ENCODE results near the gene VKORC1L1.
"Not testable (repeated sequence)": the region's sequence is repeated elsewhere in the genome, so short reads cannot be mapped to it uniquely, and the experiment has no call there.

Gene VKORC1L1

DNA sequence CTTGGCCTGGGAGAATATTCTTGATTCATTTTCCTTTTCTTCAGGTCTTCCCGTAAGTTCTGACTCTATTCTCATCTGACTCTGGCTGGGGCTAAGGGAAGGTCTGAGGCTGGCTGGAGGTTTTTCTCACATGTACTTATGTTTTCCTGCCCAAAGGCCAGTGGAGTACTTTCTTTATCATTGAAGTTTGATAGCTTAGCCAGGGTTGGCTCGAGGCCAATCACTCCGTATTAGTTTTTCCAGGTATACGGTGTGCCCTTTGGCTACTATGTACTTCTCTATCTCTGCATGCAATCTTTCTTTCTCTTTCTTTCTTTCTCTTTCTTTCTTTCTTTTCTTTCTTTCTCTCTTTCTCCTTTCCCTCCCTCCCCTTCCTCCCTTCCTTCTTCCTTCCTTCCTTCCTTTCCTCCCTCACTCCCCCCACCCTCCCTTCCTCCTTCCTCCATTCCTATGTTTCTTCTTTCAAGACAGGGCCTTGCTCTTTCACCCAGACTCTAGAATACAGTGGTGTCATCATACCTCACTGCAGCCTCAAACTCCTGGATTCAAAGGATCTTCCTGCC, 26.8 kb upstream of the VKORC1L1 start:
- H3K4me3 ChIP-seq (ENCODE audit: low read length), result no peak overlapping the region
- no peak for TF ChIP-seq CTCF (conservative IDR thresholded peaks at IDR 0.05; ENCODE audit: low read depth, low read length)
- DNase-seq (ENCODE audit: low read depth), result no peak

GRCh38 chr7:65853426-65853825, 19.4 kb upstream of the VKORC1L1 start:
- H3K4me3 ChIP-seq (ENCODE audit: low read length); DNase-seq (ENCODE audit: low read depth): not testable (repeated sequence)

GRCh38 chr7:65853892-65854291, 19.0 kb upstream of the VKORC1L1 start:
- H3K4me3 ChIP-seq (ENCODE audit: low read length); DNase-seq (ENCODE audit: low read depth): not testable (repeated sequence)

DNA sequence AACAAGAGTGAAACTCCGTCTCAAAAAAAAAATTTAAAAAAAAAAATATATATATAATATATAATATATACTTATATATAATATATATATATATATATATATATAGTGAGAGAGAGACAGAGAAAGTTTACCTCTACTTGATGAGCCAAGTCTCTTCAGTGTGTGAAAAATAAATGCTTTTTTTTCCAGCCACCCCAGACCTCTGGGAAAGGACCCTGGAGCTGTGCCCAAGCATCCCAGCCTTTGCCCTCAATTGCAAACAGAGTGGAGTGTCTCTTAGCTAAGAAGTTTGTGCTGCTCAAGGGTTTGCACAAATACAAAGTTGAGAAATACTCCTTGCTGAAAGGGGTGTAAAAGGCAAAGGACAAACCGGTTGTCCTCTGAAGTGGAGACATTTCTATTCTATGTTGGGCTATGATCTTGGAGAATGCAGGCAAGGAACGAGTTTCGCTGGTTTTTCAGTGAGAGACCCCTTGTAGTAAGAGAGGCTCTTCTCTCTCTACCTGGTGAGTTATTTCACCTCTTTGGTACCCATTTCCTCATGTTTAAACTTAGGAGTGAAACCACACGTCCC, 15.5 kb upstream of the VKORC1L1 start:
- not testable (repeated sequence) for H3K4me3 ChIP-seq (ENCODE audit: low read length); DNase-seq (ENCODE audit: low read depth)

GRCh38 chr7:65858660-65859059, 14.2 kb upstream of the VKORC1L1 start:
- not testable (repeated sequence) for H3K4me3 ChIP-seq (ENCODE audit: low read length); DNase-seq (ENCODE audit: low read depth)

GRCh38 chr7:65866244-65866643, 6.6 kb upstream of the VKORC1L1 start:
- DNase-seq (ENCODE audit: low read depth); H3K4me3 ChIP-seq (ENCODE audit: low read length): not testable (repeated sequence)

- DNase-seq (ENCODE audit: low read depth); H3K4me3 ChIP-seq (ENCODE audit: low read length): not testable (repeated sequence)
These were observed 5.2 kb upstream of the VKORC1L1 start for GRCh38 chr7:65867681-65868080.

DNA sequence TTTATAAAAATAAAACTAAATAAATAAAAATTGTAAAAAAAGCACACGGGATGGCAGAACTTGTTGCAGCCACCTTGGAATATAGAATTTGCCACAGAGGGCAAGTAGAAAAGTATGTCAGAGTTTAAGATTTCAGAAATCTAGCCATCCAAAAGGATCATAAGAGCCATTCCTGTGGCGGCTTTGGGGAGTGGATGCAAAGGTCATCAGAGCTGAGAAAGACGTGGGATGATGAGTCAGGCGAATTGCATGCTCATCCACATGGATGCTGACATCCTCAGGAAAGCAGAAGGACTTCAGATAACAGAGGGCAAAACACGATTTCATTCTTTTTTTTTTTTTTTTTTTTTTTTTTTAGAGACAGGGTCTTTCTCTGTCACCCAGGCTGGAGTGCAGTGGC, 3.6 kb upstream of the VKORC1L1 start:
- not testable (repeated sequence) for DNase-seq (ENCODE audit: low read depth); H3K4me3 ChIP-seq (ENCODE audit: low read length)

DNA sequence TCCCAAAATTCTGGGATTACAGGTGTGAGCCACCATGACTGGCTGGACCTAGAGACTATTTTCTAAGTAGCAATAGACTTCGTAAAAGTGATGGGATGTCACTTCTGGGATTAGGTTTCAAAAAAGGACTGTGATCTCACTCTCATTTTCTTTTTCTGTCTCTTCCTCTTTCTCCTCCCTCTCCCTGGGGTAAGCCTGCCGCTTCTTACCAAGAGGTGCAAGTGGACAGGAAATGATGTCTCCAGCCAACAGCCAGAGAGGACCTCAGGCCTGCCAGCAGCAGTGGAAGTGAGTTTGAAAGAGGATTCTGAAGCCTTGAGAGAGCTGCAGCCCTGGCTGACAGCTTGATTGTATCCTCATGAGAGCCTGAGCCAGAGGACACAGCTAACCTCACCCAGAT, 1.4 kb upstream of the VKORC1L1 start:
- DNase-seq (ENCODE audit: low read depth); H3K4me3 ChIP-seq (ENCODE audit: low read length): not testable (repeated sequence)

GRCh38 chr7:65873582-65874193, 814 bp downstream of the VKORC1L1 start:
- H3K4me3 ChIP-seq (ENCODE audit: low read length), result peak overlapping the region; percentile 68
- DNase-seq (ENCODE audit: low read depth), result not testable (repeated sequence)

GRCh38 chr7:65875715-65876114, 2.8 kb downstream of the VKORC1L1 start:
- not testable (repeated sequence) for DNase-seq (ENCODE audit: low read depth); H3K4me3 ChIP-seq (ENCODE audit: low read length)

DNA sequence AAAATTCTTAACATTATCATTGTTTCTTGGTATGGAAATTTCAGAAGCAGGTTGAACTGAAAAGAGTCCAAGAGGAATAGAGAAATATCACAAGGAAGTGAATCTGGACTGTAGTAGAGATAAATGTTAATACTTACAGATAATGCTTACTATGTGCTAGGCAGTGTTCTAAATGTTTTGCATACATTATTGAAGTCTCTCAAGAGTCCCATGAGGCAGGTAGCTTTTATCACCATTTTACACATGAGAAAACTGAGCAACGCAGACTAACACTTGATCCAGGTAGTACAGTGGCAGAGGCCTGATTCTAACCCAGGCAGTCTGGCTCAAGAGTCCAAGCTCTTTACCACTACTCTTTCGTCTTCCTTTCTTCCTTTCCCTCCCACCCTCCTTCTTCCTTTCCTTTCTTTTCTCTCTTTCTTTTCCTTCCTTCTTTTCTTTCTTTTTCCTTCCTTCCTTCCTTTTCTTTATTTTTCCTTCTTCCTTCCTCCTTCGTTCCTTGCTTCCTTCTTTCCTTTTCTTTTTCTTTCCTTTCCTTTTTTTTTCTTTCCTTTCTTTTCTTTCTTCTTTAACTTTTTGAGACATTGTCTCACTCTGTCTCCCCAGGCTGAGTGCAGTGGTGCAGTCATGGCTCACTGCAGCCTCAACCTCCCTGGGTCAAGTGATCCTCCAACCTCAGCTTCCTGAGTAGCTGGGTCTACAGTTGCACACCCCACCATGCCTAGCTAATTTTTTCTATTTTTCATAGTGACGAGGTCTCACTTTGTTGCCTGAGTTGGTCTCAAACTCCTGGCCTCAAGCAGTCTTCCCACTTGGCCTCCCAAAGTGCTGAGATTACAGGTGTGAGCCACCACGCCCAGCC, 6.6 kb downstream of the VKORC1L1 start:
- not testable (repeated sequence) for H3K4me3 ChIP-seq (ENCODE audit: low read length); DNase-seq (ENCODE audit: low read depth)

DNA sequence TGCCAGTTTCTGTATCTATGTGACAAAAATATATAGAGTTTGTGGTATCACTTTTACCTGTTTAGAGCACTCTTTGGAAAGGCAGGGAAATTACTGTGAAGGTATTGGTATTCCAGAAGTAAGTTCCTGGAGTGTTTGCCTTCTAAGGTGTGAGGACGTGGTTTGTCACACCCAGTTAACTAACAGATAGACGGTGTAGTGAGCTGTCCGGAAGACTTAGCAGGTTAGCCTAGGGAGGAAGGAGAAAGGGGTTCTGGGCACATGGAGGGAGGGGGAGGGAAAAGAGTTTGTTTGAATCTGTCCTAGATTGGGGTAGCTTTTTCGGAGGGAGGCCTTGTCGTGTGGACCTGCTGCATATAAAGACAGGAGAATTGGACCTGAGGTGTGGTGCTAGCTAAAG, 7.4 kb downstream of the VKORC1L1 start:
- not testable (repeated sequence) for DNase-seq (ENCODE audit: low read depth); H3K4me3 ChIP-seq (ENCODE audit: low read length)

- not testable (repeated sequence) for DNase-seq (ENCODE audit: low read depth); H3K4me3 ChIP-seq (ENCODE audit: low read length)
These were observed 12.1 kb downstream of the VKORC1L1 start for GRCh38 chr7:65884983-65885382.

- not testable (repeated sequence) for DNase-seq (ENCODE audit: low read depth); H3K4me3 ChIP-seq (ENCODE audit: low read length)
These were observed 12.7 kb downstream of the VKORC1L1 start for GRCh38 chr7:65885533-65885932.

- not testable (repeated sequence) for DNase-seq (ENCODE audit: low read depth); H3K4me3 ChIP-seq (ENCODE audit: low read length)
These were observed 15.7 kb downstream of the VKORC1L1 start for GRCh38 chr7:65888434-65889156.

DNA sequence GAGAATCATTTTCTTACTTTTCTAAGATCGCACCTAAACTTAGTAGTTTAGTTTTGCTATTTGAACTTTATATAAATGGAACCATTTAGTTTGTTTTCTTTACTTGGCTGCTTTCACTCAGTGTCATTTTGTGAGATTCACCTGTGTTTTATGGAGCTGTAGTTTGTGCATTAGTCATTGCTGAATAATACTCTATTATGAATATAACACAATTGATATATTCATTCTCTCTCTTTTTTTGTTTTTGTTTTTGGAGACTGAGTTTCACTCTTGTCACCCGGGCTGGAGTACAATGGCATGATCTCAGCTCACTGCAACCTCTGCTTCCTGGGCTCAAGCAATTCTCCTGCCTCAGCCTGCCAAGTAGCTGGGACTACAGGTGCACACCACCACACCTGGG, 16.8 kb downstream of the VKORC1L1 start:
- DNase-seq (ENCODE audit: low read depth); H3K4me3 ChIP-seq (ENCODE audit: low read length): not testable (repeated sequence)

Measured in retinal pigment epithelial cell (primary cell).